ENCODE results near the gene CPM.

Gene CPM

DNA sequence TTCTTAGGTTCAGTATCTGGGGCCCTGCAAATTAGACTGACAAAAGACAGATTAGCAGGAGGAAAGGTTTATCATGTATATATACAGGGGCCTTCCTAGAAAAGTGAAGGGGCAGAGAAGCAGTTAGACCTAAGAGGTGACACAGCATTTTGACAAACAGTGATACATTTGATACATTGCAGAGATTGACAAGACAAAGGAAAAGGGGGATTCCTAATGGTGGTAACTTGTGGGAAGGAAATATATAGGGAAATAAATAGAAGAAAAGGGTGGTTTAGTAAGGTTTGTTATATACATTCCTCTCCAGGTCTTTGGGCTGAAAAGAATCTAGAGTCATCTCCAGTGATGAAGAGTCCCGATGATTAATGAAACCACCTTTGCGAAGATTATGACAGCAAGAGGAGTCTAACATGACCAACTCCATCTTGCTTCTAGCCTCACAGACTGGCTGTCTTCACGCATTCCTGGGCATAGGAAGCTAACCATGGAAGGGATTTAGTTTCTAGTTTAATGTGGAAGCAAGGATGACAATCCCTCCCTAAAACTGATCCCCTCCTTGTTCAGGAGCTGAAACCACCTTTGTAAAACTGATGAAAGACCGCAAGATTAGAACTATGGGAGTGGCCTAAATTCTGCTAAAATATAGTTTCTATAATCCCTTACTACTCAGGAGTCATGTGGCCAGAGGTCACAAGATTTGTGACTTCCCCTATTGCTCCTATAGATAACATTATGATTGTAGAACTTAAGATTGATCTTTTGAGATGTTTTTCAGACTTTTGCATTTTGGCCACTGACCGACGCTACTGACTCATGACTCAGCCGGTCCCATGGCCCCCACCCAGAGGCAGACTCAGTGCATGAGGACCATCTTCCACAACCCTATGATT lies 31.1 kb upstream of the CPM start:
- no peak for DNase-seq (ENCODE audit: insufficient read length, low spot score)
- TF ChIP-seq, protein P1, sequence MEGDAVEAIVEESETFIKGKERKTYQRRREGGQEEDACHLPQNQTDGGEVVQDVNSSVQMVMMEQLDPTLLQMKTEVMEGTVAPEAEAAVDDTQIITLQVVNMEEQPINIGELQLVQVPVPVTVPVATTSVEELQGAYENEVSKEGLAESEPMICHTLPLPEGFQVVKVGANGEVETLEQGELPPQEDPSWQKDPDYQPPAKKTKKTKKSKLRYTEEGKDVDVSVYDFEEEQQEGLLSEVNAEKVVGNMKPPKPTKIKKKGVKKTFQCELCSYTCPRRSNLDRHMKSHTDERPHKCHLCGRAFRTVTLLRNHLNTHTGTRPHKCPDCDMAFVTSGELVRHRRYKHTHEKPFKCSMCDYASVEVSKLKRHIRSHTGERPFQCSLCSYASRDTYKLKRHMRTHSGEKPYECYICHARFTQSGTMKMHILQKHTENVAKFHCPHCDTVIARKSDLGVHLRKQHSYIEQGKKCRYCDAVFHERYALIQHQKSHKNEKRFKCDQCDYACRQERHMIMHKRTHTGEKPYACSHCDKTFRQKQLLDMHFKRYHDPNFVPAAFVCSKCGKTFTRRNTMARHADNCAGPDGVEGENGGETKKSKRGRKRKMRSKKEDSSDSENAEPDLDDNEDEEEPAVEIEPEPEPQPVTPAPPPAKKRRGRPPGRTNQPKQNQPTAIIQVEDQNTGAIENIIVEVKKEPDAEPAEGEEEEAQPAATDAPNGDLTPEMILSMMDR (IDR thresholded peaks at IDR 0.05; ENCODE audit: insufficient read depth, missing control alignments) = no peak
- FAIRE-seq = no peak

DNA sequence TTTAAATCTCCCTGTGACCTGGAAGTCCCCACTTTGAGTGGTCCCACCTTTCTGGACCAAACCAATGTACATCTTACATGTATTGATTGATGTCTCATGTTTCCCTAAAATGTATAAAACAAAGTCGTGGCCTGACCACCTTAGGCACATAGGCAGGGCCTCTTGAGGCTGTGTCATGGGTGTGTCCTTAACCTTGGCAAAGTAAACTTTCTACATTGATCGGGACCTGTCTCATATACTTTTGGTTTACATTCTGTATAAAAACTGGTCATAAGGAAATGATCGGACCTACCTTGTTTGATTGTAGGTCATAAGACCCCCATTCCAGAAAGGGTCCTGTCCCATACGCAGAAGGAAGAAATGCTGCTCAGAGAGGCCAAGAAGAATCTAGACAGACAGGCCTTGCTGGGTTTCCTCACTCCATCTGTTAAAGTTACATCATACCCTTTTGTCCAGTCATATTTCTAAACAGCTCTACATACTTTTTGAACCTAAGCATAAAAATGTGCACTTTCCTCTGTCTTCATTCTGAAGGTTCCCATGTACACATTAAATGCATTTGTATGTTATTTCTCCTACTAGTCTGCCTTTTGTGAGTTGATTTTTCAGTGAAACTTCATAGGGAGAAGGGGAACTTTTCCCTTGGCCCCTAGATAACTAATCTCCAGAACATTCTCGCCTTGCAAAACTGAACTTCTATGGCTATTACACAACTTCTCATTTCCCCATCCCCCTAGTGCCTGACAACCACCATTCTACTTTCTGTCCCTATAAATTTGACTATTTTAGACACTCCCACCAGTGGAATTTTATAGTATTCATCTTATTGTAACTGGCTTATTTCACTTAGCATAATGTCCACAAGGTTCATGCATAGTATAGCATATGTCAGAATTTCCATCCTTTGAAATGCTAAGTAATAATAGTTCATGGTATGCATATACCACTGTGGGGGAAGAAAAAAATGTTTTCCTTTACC lies 30.2 kb upstream of the CPM start:
- DNase-seq (ENCODE audit: insufficient read length, low spot score) (no peak), FAIRE-seq (no peak)
- TF ChIP-seq, protein P1 (IDR thresholded peaks at IDR 0.05; ENCODE audit: insufficient read depth, missing control alignments) = no peak

DNA sequence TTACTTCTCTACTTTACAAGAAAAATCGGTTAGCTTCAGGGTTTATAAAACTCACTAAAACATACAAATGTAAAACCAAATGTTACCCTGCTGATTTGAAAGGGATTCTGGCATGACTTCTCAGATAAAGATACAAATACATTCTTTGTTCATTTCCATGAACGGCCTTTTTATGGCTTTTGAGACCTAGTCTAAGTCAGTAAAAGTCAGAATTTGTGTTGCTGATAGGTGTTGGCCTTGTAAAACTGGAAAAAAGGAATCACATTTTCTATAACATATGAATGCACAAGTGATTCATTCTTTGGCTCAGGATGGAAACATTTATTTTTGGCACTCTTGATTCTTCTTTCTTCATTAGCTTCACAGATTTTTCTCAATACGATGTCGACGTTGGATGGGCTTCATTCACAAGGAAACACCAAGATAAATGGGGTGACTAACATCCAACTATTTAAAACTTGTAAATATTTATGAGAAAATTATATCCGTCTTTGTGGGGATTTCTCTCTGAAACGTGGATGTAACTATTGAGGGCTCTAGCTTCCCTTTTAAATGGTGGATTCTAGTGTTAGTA lies 27.0 kb upstream of the CPM start:
- DNase-seq (ENCODE audit: insufficient read length, low spot score) (no peak), FAIRE-seq (no peak)
- TF ChIP-seq, protein P1 (IDR thresholded peaks at IDR 0.05; ENCODE audit: insufficient read depth, missing control alignments) = no peak

DNA sequence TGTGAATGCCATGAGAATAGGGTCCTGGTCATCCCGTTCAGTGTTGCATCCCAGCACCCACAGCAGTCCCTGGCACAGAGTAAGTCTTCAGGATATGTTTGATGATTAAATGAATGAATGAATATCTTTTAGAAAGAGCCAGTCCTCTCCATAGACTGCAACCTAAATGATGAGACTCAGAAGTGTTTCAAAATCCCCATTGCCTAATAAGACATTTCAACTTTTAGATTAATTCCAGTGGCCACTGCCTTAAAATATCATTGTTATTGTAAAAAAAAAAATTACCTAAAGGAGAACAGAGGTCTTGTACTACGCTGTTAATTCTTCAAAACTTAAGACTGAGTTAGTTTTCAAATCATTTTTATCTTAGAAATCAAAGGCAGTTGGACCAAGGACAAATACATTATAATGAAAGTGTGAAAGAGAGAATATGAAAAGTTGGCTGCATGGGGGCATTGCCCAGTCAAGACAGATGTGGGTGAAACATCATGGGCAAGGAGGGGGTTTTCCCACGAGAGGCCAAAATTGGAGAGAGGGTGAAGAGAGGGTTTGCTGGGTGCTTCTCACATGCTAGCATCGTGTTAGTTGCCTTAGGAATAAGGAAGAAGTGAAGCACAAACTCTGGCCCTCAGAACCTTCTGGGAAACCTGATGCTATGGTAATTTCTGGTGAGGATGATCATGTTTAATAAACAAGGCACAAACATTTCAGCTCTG lies 26.3 kb upstream of the CPM start:
- FAIRE-seq (no peak), DNase-seq (ENCODE audit: insufficient read length, low spot score) (no peak)
- TF ChIP-seq, protein P1 (IDR thresholded peaks at IDR 0.05; ENCODE audit: insufficient read depth, missing control alignments) = no peak

DNA sequence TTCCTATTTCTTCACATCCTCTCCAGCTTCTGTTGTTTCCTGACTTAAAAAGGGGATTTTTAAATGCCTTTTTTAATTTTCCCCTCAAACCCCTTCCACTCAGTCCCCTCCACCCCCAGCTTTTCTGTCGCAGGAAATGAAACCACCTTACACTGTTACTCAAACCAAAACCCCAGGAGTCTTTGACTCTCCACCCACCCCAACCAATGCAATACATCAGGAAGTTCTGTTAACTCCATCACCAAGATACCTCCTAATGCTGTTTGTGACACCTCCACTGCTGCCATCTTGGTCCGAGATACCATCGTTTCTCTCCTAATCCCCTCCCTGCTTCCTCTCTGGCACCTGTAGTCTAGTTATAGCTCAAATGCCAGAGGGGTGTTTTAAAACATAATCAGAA lies 25.4 kb upstream of the CPM start:
- TF ChIP-seq, protein P1 (IDR thresholded peaks at IDR 0.05; ENCODE audit: insufficient read depth, missing control alignments) = no peak
- FAIRE-seq (no peak), DNase-seq (ENCODE audit: insufficient read length, low spot score) (no peak)

DNA sequence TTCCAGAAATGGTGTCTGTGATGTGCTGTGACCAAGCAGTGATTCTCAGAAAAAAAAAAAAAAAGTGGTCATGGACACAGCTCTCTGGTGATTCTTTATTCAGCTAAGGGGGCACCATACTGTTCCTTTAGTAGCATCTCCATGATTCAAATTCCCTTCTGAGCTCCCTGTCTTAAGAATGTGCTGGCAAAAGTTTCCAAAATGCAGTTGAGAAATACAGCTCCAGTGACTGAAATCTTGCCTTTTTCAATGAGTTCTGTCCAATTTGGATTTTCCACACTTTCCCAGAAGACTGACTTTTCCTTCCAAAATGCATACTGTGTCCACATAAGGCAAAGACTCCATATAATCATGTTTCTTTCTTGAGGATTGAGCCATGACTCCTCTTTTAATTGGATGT lies 24.3 kb upstream of the CPM start:
- no peak for DNase-seq (ENCODE audit: insufficient read length, low spot score)
- no peak for FAIRE-seq
- TF ChIP-seq, protein P1 (IDR thresholded peaks at IDR 0.05; ENCODE audit: insufficient read depth, missing control alignments) = no peak
